HG02588 (cell line): ENCODE measurements around the gene FBXW2.
"Not testable (repeated sequence)": the region's sequence is repeated elsewhere in the genome, so short reads cannot be mapped to it uniquely, and the experiment has no call there.

ENCODE experiments used
- ATAC-seq: cut with Tn5 transposase; IDR thresholded peaks from one replicate; pipeline ENCODE4 v1.9.1; 2021; ENCODE audit warnings: mild to moderate bottlenecking, moderate library complexity; ENCODE audit not compliant: unreplicated experiment

FBXW2 gene

DNA sequence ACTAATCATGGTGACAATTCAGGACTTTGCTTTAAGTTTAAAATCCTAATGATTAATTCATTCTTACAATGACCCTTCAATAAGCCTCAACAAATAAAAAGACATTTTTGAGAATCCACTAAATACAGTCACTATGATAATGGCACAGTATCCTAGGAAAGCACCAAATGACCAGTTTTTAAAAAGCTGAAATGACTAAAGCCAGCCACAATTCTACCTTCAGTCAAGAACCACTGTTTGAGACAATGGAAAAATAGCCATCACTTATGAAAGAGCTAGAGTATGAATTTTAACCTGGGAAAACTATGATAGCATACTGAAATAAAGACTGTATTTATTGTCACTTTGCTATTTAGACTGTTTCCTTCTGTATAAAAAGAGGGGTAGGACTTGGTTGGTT, 14.0 kb downstream of the FBXW2 start:
- ATAC-seq = no peak

DNA sequence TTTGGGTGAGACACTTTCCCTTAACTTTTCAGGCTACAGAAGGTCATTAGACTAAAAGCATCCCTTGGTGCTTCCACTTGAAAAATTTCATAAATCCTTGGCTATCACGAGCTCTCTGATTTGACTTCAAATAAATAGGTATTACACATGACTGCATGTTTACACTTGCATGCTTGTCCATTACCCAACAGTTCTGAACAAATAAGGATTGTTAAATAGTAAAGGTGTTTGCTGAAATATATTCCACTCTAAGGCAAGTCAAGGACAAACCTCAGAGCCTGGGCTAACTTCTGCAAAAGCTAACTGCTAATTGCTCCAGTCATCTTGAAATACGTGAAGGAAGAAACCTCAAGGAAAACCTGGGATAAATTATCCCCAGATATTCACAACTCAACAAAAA, 14.5 kb downstream of the FBXW2 start:
- no peak for ATAC-seq

DNA sequence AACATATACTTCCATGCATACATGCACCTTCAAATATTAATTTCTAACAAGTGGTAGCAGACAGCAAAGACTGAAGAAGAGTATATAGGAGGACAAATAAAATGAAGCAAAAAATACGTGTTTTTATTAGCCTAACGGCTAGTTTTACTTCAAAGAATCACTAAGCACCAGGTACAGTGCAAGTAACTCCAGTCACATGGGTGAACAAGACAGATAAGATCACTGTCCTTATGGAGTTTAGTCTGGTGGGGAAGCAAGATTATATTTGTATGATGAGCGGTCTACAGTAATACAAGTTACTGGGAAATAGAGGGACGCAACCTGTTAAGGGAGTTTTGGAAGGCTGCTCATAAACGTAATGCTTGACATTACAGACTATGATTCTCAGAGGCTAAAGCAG, 16.0 kb downstream of the FBXW2 start:
- ATAC-seq = no peak

DNA sequence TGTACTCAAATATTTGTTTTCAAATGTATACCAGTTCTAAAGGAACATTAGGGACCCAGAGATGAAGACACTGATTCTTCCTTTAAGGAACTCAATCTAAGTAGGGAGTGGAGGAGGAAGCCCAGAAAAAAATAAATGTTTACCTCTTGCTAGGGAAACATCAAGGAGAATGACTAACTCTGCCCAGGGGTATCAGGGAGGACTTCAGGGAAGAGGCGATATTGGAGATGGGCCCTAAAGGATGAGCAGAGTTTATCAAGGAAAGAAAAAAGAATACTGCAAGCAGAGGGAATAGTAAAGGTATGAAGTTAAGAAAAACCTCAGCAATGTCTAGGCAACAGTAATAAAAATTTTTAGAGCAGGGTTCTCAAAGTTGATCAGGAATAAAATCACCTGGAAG, 16.4 kb downstream of the FBXW2 start:
- no peak for ATAC-seq

DNA sequence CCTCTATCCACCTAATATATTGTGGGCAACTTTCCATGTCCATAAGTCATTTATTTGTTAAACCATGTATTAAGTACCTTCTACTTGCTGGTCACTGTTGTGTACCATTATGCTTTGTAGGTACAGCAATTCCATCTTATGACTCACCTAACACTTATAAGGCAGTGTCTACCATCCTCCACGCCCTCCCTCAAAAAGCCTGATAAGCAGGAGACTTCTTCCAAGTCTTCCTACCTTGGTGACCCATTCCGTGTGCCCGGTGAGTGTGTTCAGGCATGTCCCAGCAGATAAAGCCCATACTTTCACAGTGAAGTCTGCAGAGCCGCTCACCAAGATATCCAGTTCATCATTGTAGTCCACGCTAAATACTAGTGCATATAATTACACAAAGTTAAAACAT, 17.4 kb downstream of the FBXW2 start:
- ATAC-seq = no peak

DNA sequence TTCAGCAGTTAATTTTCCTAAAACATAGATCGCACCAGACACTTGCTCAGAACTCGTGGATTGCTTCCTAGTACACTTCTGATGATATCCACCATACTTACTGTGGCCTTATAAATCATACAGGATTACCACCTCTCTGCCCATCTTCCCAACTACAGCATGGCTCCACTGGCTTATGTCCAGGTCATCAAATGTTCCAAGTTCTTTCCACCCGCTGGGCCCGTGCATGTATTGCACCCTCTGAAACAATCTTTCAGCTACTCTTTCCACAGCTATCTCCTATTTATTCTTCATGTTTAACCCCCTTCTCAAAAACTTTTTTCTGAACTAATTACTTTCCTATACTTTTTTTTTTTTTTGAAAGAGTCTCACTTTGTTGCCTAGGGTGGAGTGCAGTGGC, 18.5 kb downstream of the FBXW2 start:
- ATAC-seq = no peak

DNA sequence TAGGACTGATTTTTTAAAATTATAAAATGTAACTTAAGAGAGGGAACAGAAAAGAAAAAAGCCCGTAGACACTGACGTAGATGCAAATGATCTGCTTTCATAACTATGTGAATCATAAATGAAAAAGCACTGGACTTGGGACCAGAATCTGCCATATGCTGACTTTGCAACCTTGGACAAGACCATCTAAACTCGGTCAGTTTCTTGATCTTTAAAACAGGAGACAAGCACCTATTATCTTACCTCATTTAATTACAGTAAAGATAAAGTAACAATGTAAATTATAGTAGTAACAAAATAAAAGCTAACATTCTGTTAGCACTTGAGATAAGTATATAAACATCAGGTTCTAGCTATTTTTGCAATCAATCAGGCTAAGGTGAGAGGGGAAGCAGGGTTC, 20.0 kb downstream of the FBXW2 start:
- ATAC-seq = no peak

DNA sequence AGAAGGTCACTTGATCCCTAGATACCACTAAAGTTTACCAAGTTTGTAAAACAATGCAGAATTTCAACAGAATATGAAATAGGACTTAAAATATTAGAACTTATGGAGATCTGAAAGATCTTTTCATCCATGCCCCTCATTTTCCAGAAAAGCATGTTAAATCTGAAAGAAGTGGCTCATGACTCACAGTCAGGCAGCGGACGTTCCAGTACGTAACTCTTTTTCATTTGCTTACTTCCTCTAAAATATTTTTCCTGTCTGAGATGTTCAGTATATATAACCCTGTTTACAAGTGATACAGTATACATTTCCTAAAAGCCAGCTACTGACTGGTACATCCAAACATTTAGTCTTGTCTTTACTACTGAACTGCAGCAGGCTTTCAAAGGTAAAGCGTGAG, 22.3 kb downstream of the FBXW2 start:
- ATAC-seq = no peak

DNA sequence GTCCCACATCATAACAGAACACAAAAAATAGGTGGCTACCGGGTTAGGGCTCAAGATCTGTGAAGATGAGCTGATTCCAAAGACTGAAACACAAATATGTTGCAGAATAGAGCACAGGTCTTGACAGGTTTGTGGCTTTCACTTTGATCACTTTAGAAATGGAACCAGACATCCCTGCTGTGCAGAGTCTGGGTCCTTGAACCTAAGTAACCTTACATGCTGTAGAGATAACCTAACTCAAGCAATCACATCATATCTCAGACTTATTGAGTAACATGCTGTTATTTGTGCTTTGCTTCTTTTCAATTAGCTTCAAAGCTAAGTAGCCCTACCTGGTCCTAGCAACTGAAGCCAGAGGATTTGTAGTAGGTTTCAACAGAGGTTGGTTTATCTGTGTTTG, 24.3 kb downstream of the FBXW2 start:
- no peak for ATAC-seq

DNA sequence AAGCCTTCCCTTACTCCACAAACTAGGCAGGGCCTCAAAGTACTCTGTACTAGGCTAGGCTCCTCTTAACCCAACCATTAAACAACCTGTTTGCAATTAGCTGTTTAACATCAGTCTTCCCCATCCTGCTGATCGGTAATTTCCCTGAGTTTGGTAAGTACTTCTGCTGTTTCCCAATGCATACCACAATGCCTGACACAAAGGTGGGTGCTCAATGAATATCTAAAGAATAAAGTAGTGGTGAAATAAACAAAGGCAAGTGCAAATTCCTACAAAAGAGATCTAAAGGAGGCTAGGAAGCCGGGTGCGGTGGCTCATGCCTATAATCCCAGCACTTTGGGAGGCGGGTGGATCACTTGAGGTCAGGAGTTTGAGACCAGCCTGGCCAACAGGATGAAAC, 25.0 kb downstream of the FBXW2 start:
- ATAC-seq = no peak

DNA sequence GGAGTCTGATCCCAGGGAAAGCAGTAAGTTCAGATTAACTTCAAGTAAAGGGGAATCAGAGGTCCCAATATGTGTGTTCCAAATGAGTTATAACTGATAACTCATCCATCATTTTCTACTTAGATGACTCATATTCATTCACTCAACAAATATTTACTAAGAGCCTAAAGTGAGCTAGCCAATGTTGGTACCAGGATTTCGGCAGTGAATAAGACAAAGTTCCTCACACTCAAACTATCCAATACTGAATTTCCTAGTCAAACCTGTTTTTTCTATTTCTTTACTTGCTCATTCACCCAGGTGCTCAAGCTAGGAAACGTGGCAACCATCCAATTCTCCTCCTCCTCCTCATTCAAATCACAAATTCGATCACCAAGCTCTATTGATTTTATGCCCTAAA, 25.8 kb downstream of the FBXW2 start:
- no peak for ATAC-seq

DNA sequence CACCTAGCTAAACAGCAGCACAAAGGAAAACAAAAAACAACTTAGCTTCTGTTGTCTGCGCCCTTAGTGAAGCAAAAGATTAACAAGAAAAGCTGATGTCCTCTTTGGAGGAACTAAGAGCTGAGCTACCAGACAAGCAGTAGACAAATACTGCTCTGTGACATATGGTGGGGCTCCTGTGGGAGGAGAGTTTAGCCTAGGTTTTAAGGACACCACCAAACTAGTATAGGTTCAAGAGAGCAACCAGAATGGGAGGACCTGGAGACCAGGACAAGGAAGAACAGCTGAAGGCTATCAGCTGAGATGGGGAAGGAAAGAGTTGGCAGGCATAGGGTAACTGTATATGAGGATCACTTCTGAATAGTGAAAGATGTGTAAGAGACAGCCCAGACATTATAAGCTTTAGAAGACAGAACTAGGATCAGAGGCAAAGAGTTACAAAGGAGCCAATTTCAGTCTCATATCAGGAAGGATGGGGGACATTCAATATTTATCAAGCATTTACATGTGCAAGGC, 27.2 kb downstream of the FBXW2 start:
- no peak for ATAC-seq

DNA sequence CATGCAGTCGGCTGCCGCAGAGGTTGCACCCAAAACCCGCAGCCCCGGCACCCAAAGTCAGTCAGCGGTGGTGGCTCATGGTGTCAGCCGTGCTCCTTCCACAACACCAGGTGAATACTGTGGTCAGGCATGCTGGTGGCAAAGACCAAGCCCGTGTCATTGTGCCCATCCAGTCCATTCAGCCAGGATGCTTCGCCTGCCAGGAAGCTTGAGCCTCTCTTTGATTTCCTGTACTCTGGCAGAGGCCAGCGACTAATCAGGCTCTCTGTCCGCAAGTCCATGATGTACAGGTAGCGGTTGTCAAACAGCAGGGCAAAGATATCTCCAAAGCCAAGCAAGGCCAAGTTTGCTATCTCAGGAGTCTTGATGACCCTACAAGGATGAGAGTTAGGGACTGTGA, 28.7 kb downstream of the FBXW2 start:
- ATAC-seq = no peak

DNA sequence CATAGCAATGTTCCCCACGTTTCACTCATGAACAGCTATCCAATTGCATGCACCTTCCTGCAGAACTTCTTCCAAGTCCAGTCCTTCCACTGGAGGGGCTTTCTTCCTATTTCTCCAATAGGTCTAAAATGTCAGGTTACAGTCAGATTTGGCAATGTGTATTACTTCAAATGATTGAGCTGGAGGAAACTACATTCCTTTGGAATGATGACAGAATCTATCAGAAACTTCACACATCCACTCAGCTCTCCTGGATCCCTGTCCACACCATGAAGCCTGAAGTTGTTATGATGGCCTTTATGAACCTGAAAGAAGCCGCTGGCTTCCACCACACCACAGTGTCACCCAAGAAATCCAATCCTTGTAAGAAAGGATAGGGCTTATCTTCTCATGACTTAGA, 32.2 kb downstream of the FBXW2 start:
- ATAC-seq = no peak

DNA sequence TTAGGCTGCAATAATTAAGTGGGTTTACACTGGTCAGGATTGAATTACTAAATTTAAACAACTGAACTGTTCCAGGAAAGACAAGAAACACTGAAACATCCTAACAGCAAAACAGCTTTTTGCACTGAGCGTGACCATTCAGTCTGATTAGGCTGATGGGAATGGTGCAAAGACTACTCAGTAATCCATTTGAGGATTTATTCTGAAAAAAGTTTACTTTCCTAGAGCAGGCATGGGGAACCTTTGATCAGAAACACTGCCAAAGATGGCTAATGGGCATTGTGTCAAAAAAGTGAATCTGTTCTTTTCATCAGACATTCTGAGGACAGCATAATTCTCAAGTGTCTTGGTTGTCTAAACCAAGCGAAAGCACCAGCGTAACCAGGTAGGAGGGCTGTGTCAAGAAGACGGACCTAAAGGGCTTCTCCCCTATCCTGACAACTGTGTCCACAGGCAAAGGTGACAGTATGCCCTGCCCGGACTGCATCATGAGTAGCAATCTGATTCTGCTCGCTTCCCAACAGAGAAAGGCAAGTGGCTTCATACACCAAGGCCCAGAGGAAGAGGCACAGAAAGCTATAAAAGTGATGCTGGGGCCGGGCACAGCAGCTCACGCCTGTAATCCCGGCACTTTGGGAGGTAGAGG, 33.3 kb downstream of the FBXW2 start:
- no peak for ATAC-seq

DNA sequence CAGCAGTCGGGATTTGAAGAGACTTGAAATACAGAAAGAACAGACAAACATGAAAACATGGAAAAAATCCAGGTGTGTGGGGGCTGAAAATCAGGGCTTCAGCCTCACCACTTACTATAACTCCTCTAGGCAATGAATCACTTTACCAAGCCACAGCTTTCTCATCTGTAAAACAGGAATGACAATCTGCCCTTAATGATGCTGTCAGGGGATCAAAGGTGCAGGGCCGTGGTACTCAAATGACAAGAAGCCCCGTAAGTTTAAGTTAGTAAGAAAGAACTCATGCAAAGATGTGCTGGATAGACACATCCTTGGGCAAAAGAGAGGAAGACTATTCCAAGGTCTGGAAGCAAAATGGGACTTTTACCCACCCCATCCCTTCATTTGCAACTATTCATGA, 34.7 kb downstream of the FBXW2 start:
- no peak for ATAC-seq

DNA sequence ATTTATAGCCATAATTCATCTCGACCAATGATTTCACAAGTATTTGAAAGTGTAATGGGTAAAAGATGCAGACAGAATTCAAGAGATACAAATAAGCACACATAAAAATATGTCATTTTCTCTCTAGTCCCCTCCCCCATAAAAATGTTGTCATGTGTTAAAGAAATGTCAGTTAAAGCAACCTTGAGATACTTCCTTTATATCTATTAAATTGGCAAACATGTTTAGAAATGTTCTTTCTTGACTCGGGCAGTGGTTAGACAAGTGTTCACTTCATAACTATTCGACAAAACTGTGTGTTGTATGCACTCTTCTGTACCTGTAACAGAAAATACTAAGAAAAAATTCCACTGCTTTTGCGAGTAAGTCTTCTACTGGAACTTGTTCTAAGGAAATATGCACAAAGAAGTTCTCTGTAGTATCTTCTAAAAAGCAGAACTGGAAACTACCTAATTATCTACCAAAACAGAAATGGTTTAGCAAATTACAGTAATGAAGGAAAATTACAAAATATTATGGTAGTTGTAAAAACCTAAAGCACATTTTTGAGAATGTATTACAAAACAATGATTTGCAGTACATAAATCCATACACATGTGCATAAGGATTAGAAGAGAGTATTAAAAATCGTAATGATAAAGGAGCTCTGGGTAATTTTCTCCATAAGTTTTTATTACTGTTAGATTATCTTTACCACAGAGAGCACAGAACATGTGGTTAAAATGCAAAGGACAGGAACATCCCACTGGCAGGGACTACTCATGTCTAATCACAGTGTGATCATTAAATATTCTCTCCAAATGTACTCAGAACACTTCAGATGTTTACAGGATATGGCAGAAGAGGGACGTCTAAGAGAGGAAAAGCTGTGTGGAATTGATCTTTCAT, 35.9 kb downstream of the FBXW2 start:
- no peak for ATAC-seq

DNA sequence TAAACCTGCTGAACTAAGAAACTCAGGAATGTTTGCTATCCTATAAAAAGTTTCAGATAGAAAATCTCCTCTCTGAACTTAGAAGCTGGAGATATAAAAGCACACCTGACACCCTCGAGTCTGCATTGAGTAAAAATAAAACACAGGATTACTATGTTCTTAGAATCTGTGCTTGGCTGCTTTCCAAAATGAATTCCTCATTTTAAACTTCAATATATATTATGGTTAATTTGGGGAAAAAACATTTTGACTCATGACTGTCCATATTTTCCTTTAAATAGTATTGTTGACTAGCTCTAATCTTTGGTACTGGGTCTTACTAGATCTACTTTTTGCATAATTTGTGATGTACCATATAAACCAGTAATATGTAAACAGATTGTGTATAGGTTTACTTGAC, 36.7 kb downstream of the FBXW2 start:
- ATAC-seq = no peak

DNA sequence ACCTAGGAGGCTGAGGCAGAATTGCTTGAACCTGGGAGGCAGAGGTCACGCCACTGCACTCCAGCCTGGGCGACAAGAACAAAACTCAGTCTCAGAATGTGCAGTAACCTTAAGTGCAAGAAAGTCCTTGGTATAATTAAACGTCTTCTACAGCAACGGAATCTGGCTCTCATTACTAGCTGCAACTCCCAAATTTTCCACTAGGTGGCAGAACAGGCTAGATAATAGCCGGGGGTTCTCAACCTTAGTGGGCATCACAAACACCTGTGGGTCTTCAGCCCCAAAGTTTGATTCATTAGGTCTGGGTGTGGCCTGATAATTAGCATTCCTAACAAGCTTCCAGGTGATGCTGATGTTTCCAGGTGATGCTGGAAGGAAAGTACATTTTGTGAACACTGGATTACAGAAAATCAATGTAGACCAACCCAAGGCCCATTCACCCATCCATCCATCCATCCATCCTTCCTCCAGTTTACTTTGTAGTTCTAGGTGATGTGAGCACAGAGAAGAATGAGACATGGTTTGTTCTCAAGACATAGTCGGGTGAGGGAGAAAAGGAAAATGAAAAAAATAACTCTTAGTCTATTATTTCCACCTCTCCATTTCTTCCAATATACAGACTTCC, 37.3 kb downstream of the FBXW2 start:
- ATAC-seq = peak; percentile 44

DNA sequence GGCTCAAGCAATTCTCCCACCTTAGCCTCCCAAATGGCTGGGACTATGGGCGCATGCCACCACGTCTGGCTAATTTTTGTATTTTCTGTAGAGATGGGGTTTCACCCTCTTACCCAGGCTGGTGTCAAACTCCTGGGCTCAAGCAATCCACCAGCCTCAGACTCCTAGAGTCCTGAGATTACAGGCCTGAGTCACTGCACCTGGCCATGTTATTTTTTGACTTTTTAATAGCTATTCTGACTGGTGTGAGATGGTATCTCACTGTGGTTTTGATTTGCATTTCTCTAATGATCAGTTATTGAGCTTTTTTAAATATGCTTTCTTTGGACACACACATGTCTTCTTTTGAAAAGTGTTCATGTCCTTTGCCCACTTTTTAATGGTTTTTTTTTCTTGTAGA, 38.2 kb downstream of the FBXW2 start:
- peak; percentile 75 for ATAC-seq

DNA sequence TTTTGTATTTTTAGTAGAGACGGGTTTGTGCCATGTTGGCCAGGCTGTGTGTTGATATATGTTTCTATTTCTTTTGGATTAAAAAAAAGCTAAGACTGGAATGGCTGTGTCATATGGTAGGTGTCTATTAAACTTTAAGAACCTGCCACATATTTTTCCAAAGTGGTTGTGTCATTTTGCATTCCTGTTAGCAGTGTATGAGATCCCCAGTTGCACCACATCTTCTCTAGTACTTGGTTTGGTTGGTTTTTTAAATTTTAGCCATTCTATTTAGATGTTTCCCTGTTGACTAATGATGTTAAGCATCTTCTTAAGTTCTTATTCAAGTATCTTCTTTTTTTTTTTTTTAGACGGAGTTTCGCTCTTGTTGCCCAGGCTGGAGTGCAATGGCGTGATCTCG, 42.8 kb downstream of the FBXW2 start:
- no peak for ATAC-seq

DNA sequence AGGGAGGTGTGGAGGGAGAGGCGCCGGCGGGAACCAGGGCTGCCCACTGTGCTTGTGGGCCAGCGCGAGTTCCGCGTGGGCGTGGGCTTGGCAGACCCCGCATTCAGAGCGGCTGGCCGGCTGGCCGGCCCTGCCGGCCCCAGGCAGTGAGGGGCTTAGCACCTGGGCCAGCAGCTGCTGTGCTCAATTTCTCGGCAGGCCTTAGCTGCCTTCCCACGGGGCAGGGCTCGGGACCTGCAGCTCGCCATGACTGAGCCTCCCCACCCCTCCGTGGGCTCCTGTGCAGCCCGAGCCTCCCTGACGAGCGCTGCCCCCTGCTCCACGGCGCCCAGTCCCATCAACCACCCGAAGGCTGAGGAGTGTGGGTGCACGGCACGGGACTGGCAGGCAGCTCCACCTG, 46.9 kb downstream of the FBXW2 start:
- ATAC-seq = not testable (repeated sequence)
